CD4-positive, alpha-beta T cell treated with Interleukin-4 for 4 hours (primary cell): ENCODE data around the gene AMPD3.
A peak's percentile ranks its signal among the peaks of the same experiment; 100 is the strongest.
"Not testable (repeated sequence)": the region's sequence is repeated elsewhere in the genome, so short reads cannot be mapped to it uniquely, and the experiment has no call there.

Experiments
- DNase-seq: peaks from one replicate; pipeline ENCODE4 v3.0.0-alpha.2; 2020

Gene AMPD3

GRCh38 chr11:10454878-10455631 is at the start of gene AMPD3:
Gene AMPD3 (plus strand): TSS chr11:10455264. CDS start chr11:10461520, 6,256 bp downstream.
- no peak for DNase-seq

DNA sequence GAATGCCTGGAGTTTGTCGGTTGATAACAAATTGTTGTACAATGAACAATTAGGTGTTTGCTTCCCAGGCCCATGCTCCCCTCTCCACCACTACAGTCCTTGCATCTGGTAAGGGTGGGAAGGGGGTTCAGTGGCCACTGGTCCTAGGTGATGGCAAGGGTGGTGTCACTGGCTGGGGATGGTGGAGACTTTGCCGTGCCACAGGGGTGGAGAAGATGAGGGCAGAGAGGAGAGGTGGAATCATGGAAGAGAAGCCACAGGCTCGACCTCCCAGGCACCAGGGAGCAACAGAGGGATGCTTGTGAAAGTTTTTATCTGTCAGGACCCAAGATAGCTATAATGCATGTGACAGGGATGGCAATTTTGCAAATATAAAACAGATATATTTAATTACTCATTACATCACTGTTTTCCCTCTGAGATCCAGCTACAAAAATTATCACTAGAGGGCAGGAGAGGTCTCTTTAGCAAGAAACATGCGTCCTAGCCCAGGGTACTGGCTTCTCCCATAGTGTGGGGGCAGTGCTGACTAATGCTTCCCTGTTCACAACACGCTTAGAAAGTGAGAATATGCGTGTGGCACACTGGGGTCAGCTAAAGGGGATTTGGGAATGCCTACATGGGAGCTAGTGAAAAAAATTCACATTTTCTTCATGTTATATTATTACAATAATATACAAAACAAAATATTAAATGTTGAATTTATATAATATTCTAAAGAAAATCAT is 49.0 kb upstream of the AMPD3 start:
- DNase-seq, result peak; percentile 63

DNA sequence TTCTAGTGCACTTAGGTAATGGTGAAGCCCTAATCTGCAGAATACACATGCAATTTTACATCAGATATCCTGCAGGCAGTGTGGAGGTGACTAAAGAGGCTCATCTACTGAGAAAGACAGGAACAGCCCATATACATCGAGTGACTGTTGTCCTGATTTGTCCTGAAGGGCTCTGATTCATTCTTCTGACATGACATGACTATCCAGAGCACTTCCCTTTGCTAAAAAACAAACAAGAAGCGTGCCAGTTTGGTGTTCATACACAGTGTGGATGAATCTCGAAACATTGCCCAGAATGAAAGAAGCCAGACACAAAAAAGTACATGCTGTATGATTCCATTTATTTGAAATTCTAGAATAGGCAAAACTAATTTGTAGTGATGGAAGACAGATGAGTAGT is 48.0 kb upstream of the AMPD3 start:
- no peak for DNase-seq

DNA sequence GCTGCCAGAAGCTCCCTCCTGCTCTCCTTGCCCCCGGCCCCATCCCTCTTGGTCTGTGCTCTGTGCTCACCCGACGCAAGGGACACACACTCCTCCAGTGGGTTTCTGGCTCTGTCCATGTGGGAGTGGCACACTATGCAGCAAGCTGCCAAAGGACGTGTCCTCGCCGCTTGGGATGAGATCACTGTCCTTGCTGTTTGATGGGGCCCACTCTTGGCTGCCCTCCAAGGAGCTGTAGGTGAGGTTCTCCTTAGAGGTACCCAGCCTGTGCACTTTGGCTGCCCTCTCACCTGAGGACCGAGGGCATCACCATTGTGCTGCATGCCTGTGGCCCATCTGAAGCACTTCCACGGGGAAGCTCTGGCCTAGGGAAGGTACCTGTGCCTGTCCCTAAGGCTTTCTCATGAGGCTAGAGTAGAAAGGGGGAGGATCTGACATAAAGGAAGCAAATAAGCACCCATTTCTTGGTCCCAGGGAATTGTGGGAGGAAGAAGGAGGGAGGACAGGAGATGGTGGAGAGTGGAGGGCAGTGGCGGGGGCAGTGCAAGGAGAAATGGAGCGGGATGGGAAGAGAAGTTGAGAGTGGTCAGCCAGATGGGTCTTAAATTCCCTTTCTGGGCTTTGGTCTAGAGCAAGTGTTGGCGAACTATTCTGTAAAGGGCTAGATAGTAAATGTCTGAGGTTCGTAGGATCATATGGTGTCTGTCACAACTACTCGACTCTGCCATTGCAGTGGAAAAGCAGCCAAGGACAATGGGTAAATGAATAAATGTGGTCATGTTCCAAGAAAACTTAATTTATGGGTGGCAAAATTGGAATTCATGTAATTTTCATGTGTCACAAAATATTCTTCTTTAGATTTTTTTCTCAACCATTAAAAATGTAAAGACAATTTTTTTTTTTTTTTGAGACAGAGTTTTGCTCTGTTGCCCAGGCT is 47.0 kb upstream of the AMPD3 start:
- no peak for DNase-seq

DNA sequence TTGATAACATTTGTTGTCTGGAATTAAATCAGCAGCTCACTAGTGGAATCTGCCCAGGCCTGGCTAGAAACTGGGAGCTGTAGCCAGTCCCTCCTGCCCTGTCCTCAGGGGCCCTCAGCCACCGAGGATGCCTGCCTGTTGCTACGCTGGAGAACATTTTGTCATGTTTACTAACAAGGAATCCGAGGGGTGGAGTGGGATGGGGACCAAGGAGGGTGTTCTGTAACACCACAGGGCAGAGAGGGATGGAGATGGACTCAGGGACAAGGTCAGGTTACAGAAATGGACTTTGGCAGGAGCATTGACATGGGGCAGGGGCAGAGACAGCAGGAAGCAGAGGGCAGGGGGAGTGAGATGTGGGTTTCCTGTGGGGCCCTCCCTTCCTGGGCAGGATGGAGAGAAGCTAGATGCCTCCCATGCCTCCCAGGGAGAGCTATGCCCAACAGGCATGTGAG is 45.8 kb upstream of the AMPD3 start:
- no peak for DNase-seq

- DNase-seq, result no peak
These were observed 44.8 kb upstream of the AMPD3 start for GRCh38 chr11:10410106-10410843.

- no peak for DNase-seq
These were observed 44.2 kb upstream of the AMPD3 start for GRCh38 chr11:10410844-10411200.

DNA sequence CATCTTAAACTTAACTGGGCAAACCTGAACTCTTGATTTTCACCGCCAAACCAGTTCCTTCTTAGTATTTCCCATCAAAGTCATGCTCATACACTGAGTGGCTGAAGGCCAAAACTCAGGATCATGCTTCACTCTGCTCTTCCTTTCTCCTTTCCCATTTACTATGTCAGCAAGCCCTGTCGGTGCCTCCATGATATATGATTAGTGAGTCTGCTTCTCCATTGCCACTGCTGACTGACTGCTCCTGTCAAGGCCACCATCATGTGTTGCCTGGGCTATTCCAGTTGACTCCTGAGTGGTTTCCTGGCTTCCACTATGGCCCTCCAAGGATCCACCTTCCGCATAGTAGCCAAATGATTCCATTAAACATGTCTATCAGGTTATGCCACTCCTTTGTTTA is 42.8 kb upstream of the AMPD3 start:
- no peak for DNase-seq

DNA sequence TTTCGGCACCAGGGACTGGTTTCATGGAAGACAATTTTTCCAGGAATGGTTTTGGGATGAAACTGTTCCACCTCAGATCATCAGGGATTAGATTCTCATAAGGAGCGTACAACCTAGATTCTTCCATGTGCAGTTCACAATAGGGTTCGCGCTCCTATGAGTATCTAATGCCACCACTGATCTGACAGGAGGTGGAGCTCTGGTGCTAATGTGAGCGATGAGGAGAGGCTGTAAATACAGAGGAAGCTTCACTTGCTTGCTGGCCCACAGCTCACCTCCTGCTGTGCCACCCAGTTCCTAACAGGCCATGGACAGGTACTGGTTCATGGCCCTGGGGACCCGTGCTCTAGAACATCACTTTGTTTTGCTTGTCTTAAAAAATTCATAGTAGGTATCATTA is 41.8 kb upstream of the AMPD3 start:
- DNase-seq, result peak; percentile 63

GRCh38 chr11:10414181-10414580 is 40.9 kb upstream of the AMPD3 start:
- DNase-seq, result no peak

GRCh38 chr11:10414659-10415058 is 40.4 kb upstream of the AMPD3 start:
- peak; percentile 17 for DNase-seq

DNA sequence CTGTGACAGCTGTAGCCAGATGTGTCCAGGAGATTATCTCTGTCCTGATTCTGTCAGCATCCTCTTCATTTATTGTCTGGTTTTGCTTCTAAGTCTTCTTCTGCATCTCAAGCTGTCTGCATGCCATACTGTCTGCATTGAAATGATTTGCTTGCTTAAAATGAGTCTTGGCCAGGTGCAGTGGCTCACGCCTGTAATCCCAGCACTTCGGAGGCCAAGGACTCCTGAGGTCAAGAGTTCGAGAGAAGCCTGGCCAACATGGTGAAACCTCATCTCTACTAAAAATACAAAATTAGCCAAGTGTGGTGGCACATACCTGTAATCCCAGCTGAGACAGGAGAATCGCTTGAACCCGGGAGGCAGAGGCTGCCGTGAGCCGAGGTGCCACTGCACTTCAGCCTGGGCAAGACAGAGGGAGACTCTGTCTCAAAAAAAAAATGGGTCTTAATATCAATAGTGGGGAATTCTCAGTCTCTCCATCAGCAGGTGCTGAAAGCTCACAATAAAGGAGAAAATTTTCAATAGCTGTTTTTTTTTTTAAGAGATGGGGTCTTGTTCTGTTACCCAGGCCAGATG is 39.2 kb upstream of the AMPD3 start:
- no peak for DNase-seq

DNA sequence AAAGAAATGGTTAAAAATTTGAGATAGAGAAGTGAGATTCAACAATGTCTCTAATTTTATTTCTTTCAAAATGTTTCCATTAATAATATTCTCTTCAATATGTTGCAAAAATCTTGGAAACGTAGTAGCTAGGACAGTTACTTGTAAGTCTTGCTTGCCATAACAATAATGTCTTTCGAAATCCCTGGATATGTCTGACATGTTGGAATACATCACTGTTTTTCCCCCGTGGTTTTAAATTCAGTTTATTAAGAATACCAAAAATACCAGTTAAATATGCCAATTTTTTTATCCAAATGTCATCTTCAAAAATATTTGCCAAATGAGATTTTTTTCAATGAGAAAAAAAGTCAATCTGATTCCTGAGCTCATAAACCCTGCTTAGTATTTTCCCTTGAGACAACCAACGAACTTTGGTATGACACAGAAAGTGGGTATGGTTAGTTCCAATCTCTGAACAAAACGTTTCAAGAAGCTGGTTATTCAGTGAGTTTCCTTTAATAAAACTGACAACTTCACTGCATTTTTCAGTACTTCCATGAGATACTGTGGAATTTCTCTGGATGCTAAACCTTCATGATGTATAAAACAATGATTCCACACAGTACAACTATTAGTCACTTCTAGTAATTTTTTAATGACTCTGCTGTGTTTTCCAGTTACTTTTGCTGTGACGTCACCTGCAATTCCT is 36.7 kb upstream of the AMPD3 start:
- no peak for DNase-seq

GRCh38 chr11:10418950-10419310 is 36.1 kb upstream of the AMPD3 start:
- DNase-seq, result no peak

DNA sequence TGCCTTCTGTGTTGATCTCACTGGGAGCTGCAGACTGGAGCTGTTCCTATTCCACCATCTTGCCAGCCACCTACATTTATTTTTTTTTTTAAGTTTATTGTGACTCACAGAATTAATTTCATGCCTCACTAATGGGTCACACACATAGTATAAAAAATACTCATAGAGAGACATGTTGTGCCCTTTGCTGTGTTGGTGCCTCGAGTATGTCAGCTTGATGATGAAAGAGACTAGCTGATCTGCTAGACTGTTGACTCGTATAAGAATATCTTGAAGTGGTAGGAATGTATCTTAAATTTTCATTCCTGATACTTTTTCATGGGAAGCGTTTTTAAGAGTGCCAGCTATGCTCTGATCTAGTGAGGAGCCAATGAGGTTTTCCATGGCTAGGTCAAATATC is 28.6 kb upstream of the AMPD3 start:
- no peak for DNase-seq

GRCh38 chr11:10428453-10428852 is 26.6 kb upstream of the AMPD3 start:
- no peak for DNase-seq

- DNase-seq, result no peak
These were observed 25.5 kb upstream of the AMPD3 start for GRCh38 chr11:10429526-10429925.

DNA sequence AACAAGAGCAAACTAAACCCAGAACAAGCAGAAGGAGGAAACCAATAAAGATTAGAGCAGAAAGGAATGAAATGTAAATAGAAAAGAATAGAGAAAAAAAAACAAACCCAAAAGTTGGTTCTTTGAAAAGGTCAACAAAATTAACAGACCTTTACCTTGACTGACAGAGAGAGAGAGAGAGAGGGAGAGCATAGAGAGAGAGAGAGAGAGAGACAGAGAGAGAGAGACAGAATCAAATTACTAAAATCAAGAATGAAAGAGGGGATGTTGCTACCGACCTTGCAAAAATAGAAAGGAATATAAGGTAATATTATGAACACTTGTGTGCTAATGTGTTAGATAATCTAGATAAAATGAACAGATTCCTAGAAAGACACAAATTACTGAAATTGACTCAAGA is 22.6 kb upstream of the AMPD3 start:
- DNase-seq, result no peak

DNA sequence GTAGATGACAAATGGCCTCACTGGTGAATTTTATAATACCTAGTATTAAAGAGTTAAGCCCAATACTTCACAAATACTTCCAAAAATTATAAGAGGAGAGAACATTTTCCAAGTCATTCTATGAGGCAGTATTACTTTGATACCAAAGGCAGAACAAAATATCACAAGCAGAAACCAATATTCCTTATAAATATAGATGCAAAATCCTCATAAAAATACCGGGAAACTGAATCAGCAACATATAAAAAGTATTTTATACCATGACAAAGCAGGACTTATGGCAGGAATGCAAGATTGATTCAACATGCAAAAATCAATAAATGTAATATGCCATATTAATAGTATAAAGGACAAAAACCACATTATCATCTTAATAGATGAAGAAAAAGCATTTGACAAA is 22.1 kb upstream of the AMPD3 start:
- no peak for DNase-seq

DNA sequence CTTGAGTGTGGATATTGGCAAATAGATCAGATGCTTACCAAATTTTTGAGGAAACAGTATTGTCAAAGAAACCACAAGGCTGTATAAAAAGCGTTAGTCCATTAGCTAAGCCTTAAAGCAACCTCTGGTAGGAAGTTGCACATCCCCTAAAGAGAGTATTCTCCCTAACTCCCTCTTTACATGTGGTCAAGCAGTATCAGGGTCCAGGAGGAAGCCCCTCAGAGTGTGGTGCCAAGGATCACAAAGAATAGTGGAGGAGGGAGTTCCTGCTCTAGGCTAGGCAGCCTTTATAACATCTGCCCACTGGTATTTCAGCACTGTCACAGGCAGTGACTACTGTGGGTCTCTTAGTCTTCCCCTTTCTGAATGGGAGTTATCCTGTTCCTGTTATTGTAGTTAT is 18.8 kb upstream of the AMPD3 start:
- no peak for DNase-seq

DNA sequence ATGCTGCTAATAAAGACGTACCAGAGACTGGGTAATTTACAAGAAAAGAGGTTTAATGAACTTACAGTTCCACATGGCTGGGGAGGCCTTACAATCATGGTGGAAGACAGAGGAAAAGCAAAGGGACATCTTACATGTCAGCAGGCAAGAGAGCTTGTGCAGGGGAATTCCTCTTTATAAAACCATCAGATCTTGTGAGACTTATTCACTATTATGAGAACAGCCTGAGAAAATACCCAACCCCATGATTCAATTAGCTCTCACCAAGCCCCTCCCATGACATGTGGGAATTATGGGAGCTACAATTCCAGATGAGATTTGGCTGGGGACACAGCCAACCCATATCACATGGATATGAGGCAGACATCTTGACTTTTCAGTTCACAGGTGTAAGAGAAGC is 18.4 kb upstream of the AMPD3 start:
- DNase-seq, result not testable (repeated sequence)

- DNase-seq, result no peak
These were observed 16.6 kb upstream of the AMPD3 start for GRCh38 chr11:10438458-10438857.
